Activated CD4-positive, alpha-beta T cell treated with anti-CD3 and anti-CD28 coated beads, Interleukin-2, Interleukin-4, amounts not matched to agents 100 ng/mL and 50 ng/mL, durations not matched to agents 16 hours and 8 hours (primary cell): ENCODE results near the gene MRPL16.

ENCODE experiments used
- DNase-seq: peaks from one replicate; pipeline ENCODE4 v3.0.0-alpha.2; 2020; ENCODE audit warnings: low spot score

The MRPL16 gene

GRCh38 chr11:59770869-59771268 lies 39.7 kb downstream of the MRPL16 start:
- no peak for DNase-seq

- no peak for DNase-seq
Observed at GRCh38 chr11:59770319-59770718, 40.3 kb downstream of the MRPL16 start.

- no peak for DNase-seq
Observed at GRCh38 chr11:59769828-59770227, 40.8 kb downstream of the MRPL16 start.

GRCh38 chr11:59769111-59769510 lies 41.5 kb downstream of the MRPL16 start:
- no peak for DNase-seq

GRCh38 chr11:59767225-59767611 lies 43.4 kb downstream of the MRPL16 start:
- no peak for DNase-seq

- no peak for DNase-seq
Observed at GRCh38 chr11:59766542-59767224, 43.9 kb downstream of the MRPL16 start.

- no peak for DNase-seq
Observed at GRCh38 chr11:59765068-59765735, 45.4 kb downstream of the MRPL16 start.

- DNase-seq = no peak
Observed at GRCh38 chr11:59761993-59762392, 48.6 kb downstream of the MRPL16 start.

- no peak for DNase-seq
Observed at GRCh38 chr11:59760771-59761170, 49.8 kb downstream of the MRPL16 start.

GRCh38 chr11:59759900-59760299 lies 50.7 kb downstream of the MRPL16 start:
- DNase-seq = no peak

- DNase-seq = no peak
Observed at GRCh38 chr11:59758401-59759037, 52.1 kb downstream of the MRPL16 start.

GRCh38 chr11:59756845-59757244 lies 53.7 kb downstream of the MRPL16 start:
- DNase-seq = no peak

- no peak for DNase-seq
Observed at GRCh38 chr11:59756558-59756840, 54.1 kb downstream of the MRPL16 start.
